ENCODE measurements around the gene SLC38A4.
"Not testable (repeated sequence)": the region's sequence is repeated elsewhere in the genome, so short reads cannot be mapped to it uniquely, and the experiment has no call there.

Gene SLC38A4

DNA sequence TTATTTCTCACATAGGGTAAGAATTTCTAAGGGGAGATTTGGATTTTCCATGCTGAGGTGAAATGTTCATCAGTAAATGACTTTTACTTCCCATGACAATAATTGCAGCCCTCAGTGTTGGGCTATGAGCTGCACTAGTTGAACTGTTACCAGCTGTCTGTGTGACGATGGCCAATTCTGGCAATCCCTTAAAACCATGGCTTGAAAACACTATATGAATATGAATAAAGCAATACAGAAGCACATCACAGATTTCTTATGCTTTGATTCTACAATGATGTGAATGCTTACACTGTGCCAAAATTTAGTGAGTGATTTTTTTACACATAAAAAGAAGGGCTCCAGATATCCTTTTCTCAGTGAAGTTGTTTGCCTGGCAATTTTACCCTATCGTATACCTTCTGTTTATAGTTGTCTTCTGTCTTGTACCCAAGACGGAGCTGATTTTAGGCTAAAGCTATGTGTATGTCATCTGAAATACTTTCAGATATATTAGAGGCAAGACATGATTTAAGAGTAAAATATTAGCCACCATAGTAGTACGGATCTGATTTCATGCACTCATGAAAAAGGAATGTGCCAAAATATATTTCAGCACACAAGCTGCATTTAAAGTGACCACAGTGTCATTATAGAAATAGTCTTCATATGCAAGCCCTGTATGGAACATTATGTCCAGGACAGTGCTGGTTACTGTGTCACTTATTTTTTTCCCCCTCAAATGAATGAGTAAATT lies 52.0 kb downstream of the SLC38A4 start:
- no peak for DNase-seq

DNA sequence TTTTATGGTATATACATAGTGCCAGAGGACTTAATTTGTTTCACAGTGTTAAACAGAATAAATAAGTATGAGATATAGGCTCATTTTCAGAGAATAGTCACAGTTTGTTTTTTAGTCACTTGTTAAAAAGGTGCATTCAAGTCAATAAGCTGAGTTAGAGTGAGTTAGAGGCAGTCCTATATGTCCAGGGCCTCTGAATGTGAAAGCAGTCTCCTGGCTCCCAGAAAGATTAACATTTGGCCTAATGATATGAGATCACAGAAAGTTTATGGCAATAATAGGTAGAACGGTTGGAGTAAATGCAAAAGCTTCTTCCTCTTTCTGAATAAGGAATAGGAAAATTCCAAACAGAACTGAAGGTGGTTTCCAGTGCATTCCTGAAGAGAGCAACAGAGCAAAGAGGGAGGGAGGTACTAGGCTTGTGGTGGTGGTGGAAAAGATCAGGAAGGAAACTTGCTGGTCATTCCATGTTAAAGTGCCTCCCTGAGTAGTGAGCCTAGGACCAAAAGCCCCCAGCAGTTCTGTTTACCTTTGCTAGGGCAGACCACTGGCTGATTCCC lies 54.4 kb downstream of the SLC38A4 start:
- DNase-seq: peak; percentile 10

DNA sequence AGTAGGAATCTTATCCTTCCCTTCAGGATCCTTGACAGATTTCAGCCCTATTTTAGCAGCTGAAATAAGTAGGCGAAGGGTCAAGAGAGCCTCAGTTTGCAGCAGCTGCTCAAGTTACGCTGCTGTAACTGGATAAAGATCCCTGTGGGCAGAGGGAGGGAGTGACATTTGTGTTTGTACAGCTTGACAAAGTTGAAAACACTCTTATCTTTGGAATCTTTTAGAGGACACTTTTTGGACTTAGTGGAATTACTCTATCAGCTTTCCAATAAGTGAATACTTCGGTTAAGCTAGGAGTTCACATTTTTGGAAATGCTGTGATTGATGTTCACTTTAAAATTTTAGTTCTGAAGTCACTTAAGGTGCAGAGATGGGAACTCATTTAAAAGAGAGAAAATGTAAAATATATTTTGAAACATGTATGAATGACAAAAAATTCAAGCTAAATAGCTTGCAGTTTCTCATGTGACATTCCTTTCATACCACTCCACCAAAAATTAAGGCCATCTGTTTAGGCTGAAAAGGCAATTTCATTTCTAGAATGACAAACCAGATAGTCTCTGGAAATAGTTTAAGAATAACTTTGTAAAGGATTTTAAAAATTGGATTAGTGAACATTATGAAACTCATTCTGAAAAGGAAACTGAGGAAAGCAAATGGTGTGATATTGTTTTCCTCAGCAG lies 55.2 kb downstream of the SLC38A4 start:
- DNase-seq: peak; percentile 46

DNA sequence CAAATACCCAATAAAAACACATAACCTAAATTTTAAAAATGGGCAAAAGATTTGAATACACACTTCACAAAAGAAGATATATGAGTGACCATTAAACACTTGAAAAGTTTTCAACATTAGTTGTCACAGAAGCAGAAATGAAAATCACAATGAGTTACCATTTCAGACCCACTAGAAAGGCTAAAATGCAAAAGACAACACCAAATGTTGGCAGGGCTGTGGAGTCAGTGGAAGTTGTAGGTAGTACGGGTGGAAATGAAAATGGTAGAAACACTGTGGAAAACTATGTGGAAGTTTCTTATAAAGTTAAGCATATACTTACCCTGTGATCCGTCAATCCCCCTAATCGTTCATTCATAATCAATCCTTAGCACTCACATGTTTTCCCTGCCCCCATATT lies 61.8 kb downstream of the SLC38A4 start:
- no peak for DNase-seq

DNA sequence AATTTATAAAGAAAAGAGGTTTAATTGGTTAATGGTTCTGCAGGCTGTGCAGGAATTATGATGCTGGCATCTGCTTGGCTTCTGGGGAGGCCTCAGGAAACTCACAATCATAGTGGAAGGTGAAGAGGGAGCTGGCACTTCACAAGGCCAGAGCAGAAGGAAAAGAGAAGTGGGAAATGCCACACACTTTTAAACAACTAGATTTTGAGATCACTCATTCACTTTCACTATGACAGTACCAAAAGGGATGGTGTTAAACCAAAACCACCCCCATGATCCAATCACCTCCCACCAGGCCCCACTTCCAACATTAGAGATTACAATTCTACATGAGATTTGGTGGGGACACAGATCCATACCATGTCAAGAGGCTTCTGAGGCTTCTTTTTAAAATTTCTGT lies 62.6 kb downstream of the SLC38A4 start:
- DNase-seq: no peak

DNA sequence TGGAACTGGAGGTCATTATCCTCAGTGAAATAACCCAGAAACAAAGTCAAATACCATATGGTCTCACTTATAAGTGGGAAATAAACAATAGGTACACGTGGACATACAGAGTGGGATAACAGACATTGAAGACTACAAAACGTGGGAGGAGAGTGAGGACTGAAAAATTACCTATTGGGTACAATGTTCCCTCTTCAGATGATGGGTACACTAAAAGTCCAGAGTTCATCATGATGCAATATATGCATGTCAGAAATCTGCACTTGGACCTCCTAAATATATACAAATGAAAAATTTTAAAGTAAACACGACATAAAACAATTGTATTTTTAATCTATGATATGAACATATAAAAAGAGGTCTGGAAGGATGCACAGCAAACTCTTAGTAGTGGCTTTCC lies 71.2 kb downstream of the SLC38A4 start:
- DNase-seq: no peak

DNA sequence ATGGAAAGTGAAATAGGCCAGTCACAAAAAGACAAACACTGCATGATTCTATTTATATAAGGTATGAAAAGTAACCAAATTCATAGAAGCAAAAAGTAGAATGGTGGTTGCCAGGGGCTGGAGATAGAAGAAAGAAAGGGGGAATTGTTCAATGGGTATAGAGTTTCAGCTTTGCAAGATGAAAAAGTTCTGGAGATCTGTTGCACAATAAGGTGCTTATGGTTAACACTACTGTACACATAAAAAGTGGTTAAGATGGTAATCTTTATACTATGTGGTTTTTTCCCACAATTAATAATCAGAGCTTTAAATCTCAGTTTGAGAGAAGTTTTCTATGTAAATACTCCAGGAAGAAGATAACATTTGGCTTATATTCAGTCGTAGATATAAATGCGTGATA lies 73.4 kb downstream of the SLC38A4 start:
- DNase-seq: no peak

DNA sequence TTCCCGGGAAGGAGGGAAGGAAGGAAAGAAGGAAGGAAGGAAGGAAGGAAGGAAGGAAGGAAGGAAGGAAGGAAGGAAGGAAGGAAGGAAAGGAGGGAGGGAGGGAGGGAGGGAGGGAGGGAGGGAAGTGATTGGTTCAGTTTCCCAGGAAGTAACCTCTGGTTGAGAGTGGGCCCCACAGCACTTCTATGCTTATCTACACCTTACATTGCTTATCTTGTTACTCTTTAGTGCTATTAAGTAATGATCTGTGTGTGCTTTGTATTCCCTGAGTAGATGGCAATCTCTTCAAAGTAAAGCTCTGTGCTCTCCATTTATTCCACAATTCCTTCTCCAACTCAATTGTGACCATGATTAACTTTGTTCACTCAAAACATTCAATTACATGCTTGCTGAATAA lies 74.6 kb downstream of the SLC38A4 start:
- no peak for DNase-seq

DNA sequence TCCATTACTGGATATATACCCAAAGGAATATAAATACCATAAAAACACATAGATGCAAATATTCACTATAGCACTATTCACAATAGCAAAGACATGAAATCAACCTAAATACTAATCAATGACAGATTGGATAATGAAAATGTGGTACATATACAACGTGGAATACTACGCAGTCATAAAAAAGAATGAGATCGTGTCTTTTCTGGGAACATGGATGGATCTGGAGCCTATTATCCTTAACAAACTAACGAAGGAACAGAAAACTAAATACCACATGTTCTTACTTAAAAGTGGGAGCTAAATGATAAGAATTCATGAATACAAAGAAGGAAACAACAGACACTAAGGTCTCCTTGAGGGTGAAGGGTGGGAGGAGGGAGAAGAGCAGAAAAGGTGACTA lies 76.5 kb downstream of the SLC38A4 start:
- no peak for DNase-seq

DNA sequence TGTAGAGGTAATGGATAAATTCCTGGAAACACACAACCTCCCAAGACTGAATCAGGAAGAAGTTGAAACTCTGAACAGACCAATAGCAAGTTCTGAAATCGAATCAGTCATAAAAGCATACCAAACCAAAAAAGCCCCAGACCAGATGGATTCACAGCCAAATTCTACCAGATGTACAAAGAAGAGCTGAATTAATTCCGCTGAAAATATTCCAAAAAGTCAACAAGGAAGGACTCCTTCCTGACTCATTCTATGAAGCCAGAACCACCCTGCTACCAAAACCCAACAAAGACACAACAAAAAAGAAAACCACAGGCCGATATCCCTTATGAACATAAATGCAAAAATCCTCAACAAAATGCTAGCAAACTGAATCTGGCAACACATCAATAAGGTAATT lies 81.5 kb downstream of the SLC38A4 start:
- no peak for DNase-seq

DNA sequence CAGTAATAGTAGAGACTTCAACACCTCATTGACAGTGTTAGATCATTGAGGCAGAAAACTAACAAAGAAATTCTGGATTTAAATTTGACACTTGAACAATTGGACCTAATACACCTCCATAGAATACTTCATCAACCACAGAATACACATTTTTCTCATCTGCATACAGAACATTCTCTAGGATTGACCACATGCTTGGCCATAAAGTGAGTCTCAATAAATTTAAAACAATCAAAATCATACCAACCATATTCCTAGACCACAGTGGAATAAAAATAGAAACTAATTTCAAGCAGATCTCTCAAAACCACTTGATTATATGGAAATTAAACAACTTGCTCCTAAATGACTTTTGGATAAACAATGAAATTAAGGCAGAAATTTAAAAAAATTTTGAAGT lies 82.3 kb downstream of the SLC38A4 start:
- no peak for DNase-seq

DNA sequence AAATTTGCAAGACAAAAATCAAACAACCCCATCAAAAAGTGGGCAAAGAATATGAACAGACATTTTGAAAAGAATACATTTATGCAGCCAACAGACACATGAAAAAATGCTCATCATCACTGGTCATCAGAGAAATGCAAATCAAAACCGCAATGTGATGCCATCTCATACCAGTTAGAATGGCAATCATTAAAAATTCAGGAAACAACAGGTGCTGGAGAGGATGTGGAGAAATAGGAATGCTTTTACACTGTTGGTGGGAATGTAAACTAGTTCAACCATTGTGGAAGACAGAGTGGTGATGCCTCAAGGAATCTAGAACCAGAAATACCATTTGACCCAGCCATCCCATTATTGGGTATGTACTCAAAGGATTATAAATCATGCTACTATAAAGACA lies 83.5 kb downstream of the SLC38A4 start:
- not testable (repeated sequence) for DNase-seq

DNA sequence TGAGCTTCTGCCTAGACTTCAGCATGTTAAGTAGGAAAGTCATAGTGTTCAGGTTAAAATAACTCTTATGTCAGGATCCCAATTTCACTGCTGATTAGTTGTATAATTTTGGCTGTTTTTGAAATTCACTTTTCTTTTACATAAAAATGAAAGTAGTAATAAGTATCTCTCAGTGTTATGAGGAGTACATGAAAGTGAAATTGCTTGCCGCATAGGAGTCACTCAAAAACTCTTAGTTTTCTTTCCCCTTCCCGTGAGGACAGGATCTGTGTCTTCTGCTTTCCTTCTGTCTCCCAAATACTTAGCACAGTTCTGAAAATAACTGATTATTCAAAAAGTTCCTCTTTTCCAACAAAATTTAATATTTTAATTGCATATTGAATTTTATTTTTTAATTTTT lies 100.5 kb downstream of the SLC38A4 start:
- no peak for DNase-seq

DNA sequence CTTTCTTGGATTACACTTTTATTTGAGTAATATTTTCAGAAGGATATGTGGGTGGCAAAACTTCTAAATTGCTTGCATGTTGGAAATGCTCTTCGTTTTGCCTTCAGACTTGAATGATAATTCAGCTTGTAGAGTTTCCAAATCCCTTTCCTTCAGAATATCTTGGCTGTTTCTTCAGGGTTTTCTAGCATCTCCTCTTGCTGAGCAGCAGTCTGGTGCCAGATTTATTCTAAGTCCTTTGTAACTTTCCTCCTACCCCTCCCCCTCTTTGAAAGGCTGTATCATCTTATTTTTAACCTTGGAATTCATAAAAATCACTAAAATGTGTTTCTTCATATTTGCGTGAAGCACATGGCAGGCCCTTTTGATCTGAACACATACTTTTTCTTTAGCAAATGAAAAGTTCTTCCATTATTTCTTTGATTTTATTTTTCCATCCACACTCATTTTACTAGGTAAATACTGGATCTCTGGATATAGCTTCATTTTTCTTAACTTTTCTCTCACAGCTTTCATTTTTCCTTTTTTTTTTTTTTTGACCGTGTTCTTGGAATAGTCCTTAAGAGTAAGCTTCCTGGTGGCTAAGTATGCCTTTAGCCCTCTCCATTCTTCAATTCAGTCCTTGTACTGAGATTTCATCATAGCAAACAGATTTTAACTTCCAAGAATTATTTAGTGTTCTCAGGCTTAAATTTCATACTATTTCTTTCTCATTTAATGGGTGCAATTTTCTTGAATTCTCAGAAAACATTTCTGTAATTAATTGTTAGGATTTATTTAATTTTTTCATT lies 102.0 kb downstream of the SLC38A4 start:
- DNase-seq: no peak

DNA sequence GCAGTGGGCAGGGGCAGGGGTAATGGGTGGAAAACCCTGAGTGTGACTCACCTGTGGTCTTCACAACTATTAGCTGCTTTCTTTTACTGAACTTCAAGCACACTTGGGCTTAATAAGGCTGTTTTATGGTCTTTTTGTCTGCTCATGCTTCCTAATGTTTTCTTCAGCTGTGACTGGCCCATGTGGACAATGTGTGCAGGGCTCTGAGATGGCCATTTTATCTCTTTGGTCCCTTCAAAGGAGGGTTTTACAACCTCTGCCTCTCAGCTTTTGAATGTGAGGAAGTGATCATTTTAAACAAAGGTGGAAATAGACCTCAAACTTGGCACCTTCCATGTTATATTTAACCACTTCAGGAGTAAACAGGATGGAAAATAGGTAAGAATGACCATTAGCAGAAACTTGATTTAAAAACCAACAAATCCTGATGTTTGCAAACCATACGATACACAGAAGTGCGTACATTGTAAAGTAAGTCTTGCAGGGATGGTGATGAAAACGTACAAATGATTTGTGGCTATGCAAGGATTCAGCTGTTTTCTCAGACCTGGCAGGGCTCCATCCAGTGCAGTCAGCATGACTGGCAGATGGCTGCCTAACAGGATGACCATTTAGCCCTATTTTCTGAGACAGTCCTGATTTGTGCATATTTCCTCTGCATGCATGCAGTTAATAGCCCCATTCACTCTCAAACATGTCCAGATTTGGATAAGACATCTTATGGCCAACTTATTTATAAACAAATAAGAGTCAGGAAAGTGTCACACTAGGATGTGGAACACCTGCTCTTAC lies 103.2 kb downstream of the SLC38A4 start:
- DNase-seq: no peak

DNA sequence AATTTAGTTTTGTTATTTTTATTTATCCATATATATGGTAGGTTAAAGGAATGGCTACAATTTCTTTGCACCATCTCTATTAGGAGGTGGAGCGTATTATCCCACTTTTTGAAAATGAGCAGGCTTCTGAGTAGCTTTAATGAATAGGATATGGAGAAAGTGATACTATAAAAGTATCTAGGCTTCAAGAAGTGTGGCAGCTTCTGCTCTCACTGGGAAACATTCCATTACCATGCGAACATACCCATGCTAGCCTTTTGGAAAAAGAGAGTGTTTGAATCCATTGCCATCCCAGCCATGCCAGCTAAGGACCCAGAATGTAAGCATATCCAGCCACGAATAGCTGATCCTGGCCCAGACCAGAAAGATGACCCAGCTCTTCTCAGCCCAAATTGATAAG lies 107.3 kb downstream of the SLC38A4 start:
- no peak for DNase-seq

DNA sequence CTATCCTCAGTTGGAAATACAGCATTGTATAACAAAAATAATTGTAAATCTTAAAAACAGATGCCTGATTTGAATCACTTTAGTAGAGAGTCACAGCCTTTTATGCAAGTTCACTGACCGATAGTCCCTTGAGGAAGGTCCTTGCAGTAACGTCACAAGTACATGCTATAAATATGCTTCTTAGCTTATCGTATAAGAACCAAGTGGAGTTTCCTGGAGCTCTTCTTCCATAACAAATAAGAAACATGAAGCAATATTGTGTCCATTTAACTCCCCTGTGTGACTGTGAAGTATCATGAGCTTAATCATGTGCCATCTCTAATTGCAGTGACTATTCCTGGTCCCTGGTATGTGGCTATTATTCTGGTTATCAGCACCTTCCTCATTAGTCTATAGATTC lies 107.9 kb downstream of the SLC38A4 start:
- DNase-seq: no peak

DNA sequence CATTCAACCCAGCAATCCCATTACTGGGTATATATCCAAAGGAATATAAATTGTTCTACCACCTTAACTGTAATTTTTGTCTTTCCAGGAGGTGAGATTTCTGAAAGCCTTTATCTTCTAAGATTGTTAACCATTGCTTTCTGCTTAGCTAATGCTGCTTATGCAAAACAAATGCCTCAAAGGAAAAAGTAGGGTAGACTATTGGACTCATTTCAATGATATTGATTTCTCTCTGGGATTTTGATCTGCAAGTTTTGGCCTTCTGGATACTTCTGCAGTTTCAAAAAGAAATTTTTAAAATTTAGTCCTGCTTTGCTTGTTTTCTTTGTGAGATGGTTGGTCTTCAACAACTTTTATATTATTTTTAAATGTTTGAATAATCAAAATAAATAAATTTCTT lies 108.6 kb downstream of the SLC38A4 start:
- no peak for DNase-seq
